Skin epidermis (tissue), 12 donors: ENCODE results near the gene TECTB.
A peak's percentile ranks its signal among the peaks of the same experiment; 100 is the strongest.
"Not testable (repeated sequence)": the region's sequence is repeated elsewhere in the genome, so short reads cannot be mapped to it uniquely, and the experiment has no call there.

Experiments used
- H3K27ac ChIP-seq, 21 experiments: fragments of 200-600 bp; sonication (generic) in 11 of 21; one replicate each; pipeline ENCODE4 v1.5.0; 2020; ENCODE audit warnings: mild to moderate bottlenecking in 3 of 21, inconsistent platforms in 2 of 21, moderate library complexity in 2 of 21
- H3K4me3 ChIP-seq, 7 experiments: fragments of 200-600 bp; sonication (generic) in 2 of 7; one replicate each; pipeline ENCODE4 v1.5.0; 2020; ENCODE audit warnings: inconsistent platforms in 2 of 7, mild to moderate bottlenecking in 2 of 7, moderate library complexity in 1 of 7

The TECTB gene

GRCh38 chr10:112283100-112283499 lies at the start of gene TECTB:
TECTB (plus strand) TSS chr10:112283400; CDS start chr10:112283735, 335 bp downstream.
- H3K4me3 ChIP-seq: no peak within 1 kb of the TSS
- H3K27ac ChIP-seq: no peak within 1 kb of the TSS

GRCh38 chr10:112235141-112235540 lies 48.1 kb upstream of the TECTB start:
- H3K27ac ChIP-seq: no peak overlapping the region
- H3K4me3 ChIP-seq: no peak overlapping the region

- no peak overlapping the region for H3K4me3 ChIP-seq
- no peak overlapping the region for H3K27ac ChIP-seq
Observed at GRCh38 chr10:112235920-112236319, 47.3 kb upstream of the TECTB start.

- peak overlapping the region in 1 of 21 experiments; percentile 8 for H3K27ac ChIP-seq
- H3K4me3 ChIP-seq: no peak overlapping the region
Observed at GRCh38 chr10:112236486-112236885, 46.7 kb upstream of the TECTB start.

GRCh38 chr10:112239347-112239746 lies 43.9 kb upstream of the TECTB start:
- Histone ChIP-seq H3K27ac (no peak overlapping the region), H3K4me3 (no peak overlapping the region)

GRCh38 chr10:112240441-112240840 lies 42.8 kb upstream of the TECTB start:
- Histone ChIP-seq H3K27ac (no peak overlapping the region), H3K4me3 (no peak overlapping the region)

- Histone ChIP-seq H3K4me3 (no peak overlapping the region), H3K27ac (no peak overlapping the region)
Observed at GRCh38 chr10:112241651-112242341, 41.4 kb upstream of the TECTB start.

- Histone ChIP-seq H3K27ac (no peak overlapping the region), H3K4me3 (no peak overlapping the region)
Observed at GRCh38 chr10:112242769-112243168, 40.4 kb upstream of the TECTB start.

- Histone ChIP-seq H3K27ac (no peak overlapping the region), H3K4me3 (no peak overlapping the region)
Observed at GRCh38 chr10:112243713-112244112, 39.5 kb upstream of the TECTB start.

GRCh38 chr10:112244197-112244596 lies 39.0 kb upstream of the TECTB start:
- H3K4me3 ChIP-seq: no peak overlapping the region
- no peak overlapping the region for H3K27ac ChIP-seq

- H3K27ac ChIP-seq: no peak overlapping the region
- H3K4me3 ChIP-seq: no peak overlapping the region
Observed at GRCh38 chr10:112247791-112248190, 35.4 kb upstream of the TECTB start.

GRCh38 chr10:112248584-112249295 lies 34.5 kb upstream of the TECTB start:
- H3K27ac ChIP-seq: no peak overlapping the region

GRCh38 chr10:112249722-112250121 lies 33.5 kb upstream of the TECTB start:
- H3K27ac ChIP-seq: no peak overlapping the region
- H3K4me3 ChIP-seq: no peak overlapping the region

More at GRCh38 chr10:112248584-112249295, 34.5 kb upstream of the TECTB start:
- no peak overlapping the region for H3K4me3 ChIP-seq

- H3K27ac ChIP-seq: no peak overlapping the region
- H3K4me3 ChIP-seq: no peak overlapping the region
Observed at GRCh38 chr10:112250555-112250954, 32.6 kb upstream of the TECTB start.

- H3K27ac ChIP-seq, H3K4me3 ChIP-seq: not testable (repeated sequence)
Observed at GRCh38 chr10:112251238-112251637, 32.0 kb upstream of the TECTB start.

GRCh38 chr10:112258407-112258806 lies 24.8 kb upstream of the TECTB start:
- Histone ChIP-seq H3K4me3 (no peak overlapping the region), H3K27ac (no peak overlapping the region)

GRCh38 chr10:112259688-112260087 lies 23.5 kb upstream of the TECTB start:
- Histone ChIP-seq H3K27ac (no peak overlapping the region), H3K4me3 (no peak overlapping the region)

GRCh38 chr10:112260831-112261230 lies 22.4 kb upstream of the TECTB start:
- Histone ChIP-seq H3K27ac (no peak overlapping the region), H3K4me3 (no peak overlapping the region)

GRCh38 chr10:112261281-112261822 lies 21.8 kb upstream of the TECTB start:
- Histone ChIP-seq H3K4me3 (no peak overlapping the region), H3K27ac (no peak overlapping the region)

GRCh38 chr10:112262546-112262945 lies 20.7 kb upstream of the TECTB start:
- Histone ChIP-seq H3K4me3 (no peak overlapping the region), H3K27ac (no peak overlapping the region)

GRCh38 chr10:112265745-112266144 lies 17.5 kb upstream of the TECTB start:
- Histone ChIP-seq H3K4me3 (no peak overlapping the region), H3K27ac (no peak overlapping the region)
